Pancreas (tissue), 10 donors: ENCODE measurements around the gene PAPOLB. TPM values are rescaled to one million over a fixed set of nuclear protein-coding genes. Genes with fewer than 3 reads are reported as not detected.

Source experiments
- ATAC-seq, 4 donors: fragments of 200-7000 bp; cut with Tn5 transposase; one replicate each; pipeline versions ENCODE4 v1.8.0 to v1.9.1; 2020; ENCODE audit warnings: mild to moderate bottlenecking in 4 of 4, moderate library complexity in 4 of 4
- DNase-seq, 6 donors: peaks; one replicate each; pipeline ENCODE4 v3.0.0-alpha.2; 2020
- FAIRE-seq: peaks from 2 replicates; lab custom pipeline; 2012; peaks lifted over from hg19 to GRCh38; lab: Jason Lieb, UNC
- H3K27ac ChIP-seq, 4 donors: fragments of 200-600 bp; sonication (generic); 1 replicate in 3 of 4; 2 replicates in 1 of 4; pipeline versions ENCODE4 v1.5.0 to v1.8.0; 2020
- H3K27me3 ChIP-seq, 4 donors: fragments of 200-600 bp; one replicate each; pipeline ENCODE4 v1.8.0; 2021
- H3K36me3 ChIP-seq, 3 donors: fragments of 200-600 bp; sonication (generic) in 1 of 3; one replicate each; pipeline versions ENCODE4 v1.5.0 to v1.8.0; 2020 to 2021
- H3K4me1 ChIP-seq, 3 donors: fragments of 200-600 bp; one replicate each; pipeline ENCODE4 v1.8.0; 2021
- H3K4me3 ChIP-seq, 4 donors: fragments of 200-600 bp; sonication (generic) in 2 of 4; one replicate each; pipeline versions ENCODE4 v1.5.0 to v1.8.0; 2020 to 2021
- H3K9me3 ChIP-seq, 4 donors: fragments of 200-600 bp; one replicate each; pipeline ENCODE4 v1.8.0; 2021
- WGBS, 2 donors: extraction: QIAGEN DNeasy Blood & Tissue Kit; methylation state at CpG; one replicate each; pipeline ENCODE4 v1.1.7; 2013; 5-methylcytosine and 5-hydroxymethylcytosine counted together
- intact Hi-C, 3 donors: fragments of 100-400 bp; cut with DNase I; formaldehyde crosslinking; loops; one replicate each; pipeline versions ENCODE4 v1.11.1 to v1.14.2; 2022
- polyA plus RNA-seq, 2 donors: library from polyadenylated mRNA; stranded (reverse); fragments of 200-250 nt; gene quantifications; one replicate each; pipeline ENCODE4 v1.2.3, GENCODE V29; 2013
- total RNA-seq, 6 donors: library from RNA; stranded (reverse); fragmentation: NEBNext Ultra II Directional in 4 of 6; extraction: Animal tissue kit (Norgen Biotek cat#: 25700) in 4 of 6; gene quantifications; one replicate each; pipeline versions ENCODE4 v1.2.1 to v1.2.4, GENCODE V29; 2021 to 2023
- TF ChIP-seq, protein P1 (sequence below), 4 donors: fragments of 200-600 bp; sonication (generic) in 3 of 4; IDR thresholded peaks; one replicate each; pipeline versions ENCODE4 v1.5.0 to v1.8.0; 2021; ENCODE audit warnings: antibody characterized with exemption in 4 of 4
- donor health status: healthy with polysubstance abuse.
- donor health status: DM: no; HTN: no; CAD: no; lungs with moderate emphysema.
- donor health status: DM: no; HTN: no; CAD: no.
- donor health status: control.
- donor health status: control.
- donor health status: Bipolar disorder and iron deficiency.
- donor health status: DM: yes; HTN: yes; CAD: no.
- donor health status: DM: no; HTN: no; CAD: no.
- donor health status: DM: no; HTN: no; CAD: no.
- donor health status: DM: yes; HTN: yes; CAD: no.

The PAPOLB gene
- total and polyA plus RNA-seq, 8 donors = 0.03 to 0.09 (median 0.05) TPM; not detected in 5

DNA sequence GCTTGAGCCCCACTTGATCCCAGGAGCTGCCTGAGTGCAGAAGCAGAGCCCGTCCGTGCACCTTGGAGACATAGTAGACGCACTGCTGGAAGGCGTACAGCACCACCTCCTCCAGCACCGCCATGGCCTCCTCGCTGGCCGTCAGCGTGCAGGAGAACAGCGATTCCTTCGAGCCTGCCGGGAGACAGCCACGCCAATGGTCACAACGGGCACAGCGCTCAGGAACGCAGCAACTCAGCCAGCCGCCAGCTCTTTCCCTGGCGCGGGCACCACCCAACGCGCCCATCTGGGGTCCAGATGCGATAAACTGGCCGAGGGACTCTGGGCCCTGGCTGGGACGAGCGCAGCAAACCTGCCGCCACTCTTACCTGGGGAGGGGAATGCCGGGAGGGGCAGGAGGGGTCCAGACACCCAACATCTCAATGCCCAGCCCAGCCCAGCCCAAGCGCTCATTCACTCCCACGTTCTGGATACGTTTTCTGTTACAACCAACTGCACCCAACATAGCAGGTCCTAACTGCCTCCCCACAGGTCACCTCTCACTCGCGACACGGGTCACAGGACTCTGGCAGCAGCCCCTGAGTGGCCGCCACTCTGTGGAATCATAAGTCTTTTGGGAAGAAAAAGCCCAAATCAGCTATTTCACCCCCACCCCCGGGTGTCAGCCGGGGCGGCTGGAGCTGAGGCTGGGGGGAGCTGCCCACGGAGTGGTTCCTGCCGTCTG, 44.5 kb downstream of the PAPOLB start:
- ATAC-seq (no peak), FAIRE-seq (no peak), DNase-seq (peak in 1 of 6 donors; percentile 54)
- intact Hi-C loops = no loop called here
- H3K4me1 ChIP-seq = no peaks in the 10 kb centered on the region
- no peak overlapping the region for H3K4me3 ChIP-seq
- TF ChIP-seq, protein P1, sequence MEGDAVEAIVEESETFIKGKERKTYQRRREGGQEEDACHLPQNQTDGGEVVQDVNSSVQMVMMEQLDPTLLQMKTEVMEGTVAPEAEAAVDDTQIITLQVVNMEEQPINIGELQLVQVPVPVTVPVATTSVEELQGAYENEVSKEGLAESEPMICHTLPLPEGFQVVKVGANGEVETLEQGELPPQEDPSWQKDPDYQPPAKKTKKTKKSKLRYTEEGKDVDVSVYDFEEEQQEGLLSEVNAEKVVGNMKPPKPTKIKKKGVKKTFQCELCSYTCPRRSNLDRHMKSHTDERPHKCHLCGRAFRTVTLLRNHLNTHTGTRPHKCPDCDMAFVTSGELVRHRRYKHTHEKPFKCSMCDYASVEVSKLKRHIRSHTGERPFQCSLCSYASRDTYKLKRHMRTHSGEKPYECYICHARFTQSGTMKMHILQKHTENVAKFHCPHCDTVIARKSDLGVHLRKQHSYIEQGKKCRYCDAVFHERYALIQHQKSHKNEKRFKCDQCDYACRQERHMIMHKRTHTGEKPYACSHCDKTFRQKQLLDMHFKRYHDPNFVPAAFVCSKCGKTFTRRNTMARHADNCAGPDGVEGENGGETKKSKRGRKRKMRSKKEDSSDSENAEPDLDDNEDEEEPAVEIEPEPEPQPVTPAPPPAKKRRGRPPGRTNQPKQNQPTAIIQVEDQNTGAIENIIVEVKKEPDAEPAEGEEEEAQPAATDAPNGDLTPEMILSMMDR (IDR thresholded peaks at IDR 0.05) = no peak
- WGBS, 2 donors = 81 to 91% methylated on average over 38 of the region's 38 CpGs
- no peaks in the 10 kb centered on the region for H3K9me3 ChIP-seq
- H3K27ac ChIP-seq = no peak overlapping the region
- H3K36me3 ChIP-seq = no peaks in the 10 kb centered on the region
- no peaks in the 10 kb centered on the region for H3K27me3 ChIP-seq

DNA sequence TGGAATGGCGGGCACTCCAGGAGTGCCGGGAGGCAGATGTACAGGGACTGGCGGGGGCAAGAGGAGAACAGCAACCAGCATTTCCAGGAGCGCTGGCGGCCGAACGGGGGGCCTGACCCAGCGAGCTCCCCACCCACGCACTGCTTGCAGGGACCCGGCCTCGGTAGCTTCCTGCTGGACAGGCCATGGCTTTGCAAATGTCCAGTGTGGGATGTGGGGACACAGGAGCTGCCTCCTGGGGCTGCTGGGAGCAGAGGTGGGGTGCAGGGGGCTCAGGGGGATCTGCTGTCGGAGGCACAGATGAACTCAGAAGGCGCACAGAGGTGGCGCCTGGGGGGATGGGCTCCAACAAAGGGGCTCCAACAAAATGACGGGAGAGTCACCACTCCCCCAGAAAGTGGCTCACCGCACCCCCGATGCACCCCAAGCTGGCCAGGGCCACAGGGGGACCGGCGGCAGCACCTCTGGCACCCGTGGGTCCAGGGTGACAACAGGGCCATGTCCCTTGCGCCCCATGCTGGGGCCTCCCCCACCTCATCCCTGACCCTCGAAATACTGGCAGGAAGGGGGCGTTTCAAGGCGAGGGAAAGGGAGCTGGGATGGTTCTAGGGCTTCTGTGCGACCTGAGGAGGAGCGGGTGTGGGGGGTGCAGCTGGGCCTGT, 45.3 kb downstream of the PAPOLB start:
- TF ChIP-seq, protein P1 (IDR thresholded peaks at IDR 0.05) = no peak
- no peak overlapping the region for H3K27ac ChIP-seq
- H3K9me3 ChIP-seq = no peaks in the 10 kb centered on the region
- H3K4me1 ChIP-seq = no peaks in the 10 kb centered on the region
- no peak overlapping the region for H3K4me3 ChIP-seq
- H3K36me3 ChIP-seq = no peaks in the 10 kb centered on the region
- ATAC-seq (no peak), FAIRE-seq (no peak), DNase-seq (peak in 1 of 6 donors; percentile 60)
- intact Hi-C loops = no loop called here
- WGBS, 2 donors = 83 to 91% methylated on average over 25 to 26 of the region's 26 CpGs
- H3K27me3 ChIP-seq = no peaks in the 10 kb centered on the region

DNA sequence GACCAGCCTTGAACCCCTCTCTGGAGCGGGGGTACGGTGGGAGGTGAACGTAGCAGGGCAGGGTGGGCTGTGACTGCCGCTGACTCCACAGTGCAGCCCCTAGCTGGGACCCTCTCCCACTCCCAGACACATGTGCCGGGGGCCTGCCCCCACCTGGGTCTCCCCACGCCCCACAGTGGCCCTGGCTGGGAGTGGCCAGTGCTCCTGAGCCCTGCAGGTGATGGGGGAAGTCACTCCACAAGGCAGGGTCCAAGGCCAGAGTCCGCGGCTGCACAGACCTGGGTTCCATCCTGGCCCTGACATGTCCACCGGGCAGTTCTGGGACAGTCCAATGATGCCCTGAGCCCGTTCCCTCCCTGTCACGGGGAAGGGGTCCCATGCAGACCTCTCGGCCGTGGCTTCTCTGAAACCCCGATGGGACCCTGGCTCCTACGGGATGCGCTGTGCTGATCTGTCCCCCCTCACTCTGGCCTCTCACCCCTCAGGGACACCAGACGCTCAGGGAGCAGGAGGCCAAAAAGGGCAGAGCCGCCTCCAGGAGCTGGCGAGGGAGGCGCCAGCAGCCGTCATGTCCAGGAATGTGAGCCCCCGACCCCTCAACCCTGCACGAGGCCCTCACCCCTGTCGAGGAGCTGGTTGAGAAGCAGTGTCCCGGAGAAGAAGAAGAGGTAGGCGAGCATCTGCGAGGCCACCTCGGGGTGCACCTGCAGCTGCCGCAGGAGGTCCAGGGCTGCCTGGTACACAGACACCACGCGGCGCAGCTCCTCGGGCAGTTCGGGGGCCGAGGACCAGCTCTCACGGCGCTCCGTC, 46.0 kb downstream of the PAPOLB start:
- H3K4me1 ChIP-seq = no peaks in the 10 kb centered on the region
- no peak for ATAC-seq
- peak in 1 of 6 donors; percentile 58 for DNase-seq
- no peak for FAIRE-seq
- no peak overlapping the region for H3K27ac ChIP-seq
- no peaks in the 10 kb centered on the region for H3K36me3 ChIP-seq
- 77 to 89% methylated on average over 38 of the region's 38 CpGs for WGBS, 2 donors
- no peak overlapping the region for H3K4me3 ChIP-seq
- intact Hi-C loops = no loop called here
- no peaks in the 10 kb centered on the region for H3K27me3 ChIP-seq
- TF ChIP-seq, protein P1 (IDR thresholded peaks at IDR 0.05) = no peak
- H3K9me3 ChIP-seq = no peaks in the 10 kb centered on the region

DNA sequence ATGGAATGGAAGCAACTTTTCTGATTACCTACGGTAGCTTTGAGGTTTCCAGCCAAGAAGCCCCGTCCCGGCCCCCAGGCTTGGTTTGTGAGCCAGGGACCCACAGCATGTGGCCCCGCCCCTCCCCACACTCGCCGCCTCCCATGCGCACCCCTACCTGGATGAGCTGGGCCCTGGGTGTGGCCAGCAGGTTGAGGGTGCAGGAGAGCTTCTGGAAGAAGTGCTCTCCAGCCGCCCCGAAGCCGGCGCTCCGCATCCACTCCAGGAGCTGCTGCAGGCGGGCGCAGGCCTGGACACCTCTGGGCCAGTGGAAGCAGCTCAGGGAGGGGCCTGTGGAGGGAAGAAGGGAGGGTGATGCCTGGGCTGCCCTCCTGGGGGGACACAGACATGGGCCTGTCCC, 46.7 kb downstream of the PAPOLB start:
- no peak overlapping the region for H3K4me3 ChIP-seq
- ATAC-seq = no peak
- intact Hi-C loops = no loop called here

More for the DNA sequence above, 46.7 kb downstream of the PAPOLB start:
- Histone ChIP-seq H3K4me1 (no peaks in the 10 kb centered on the region), H3K9me3 (no peaks in the 10 kb centered on the region), H3K27me3 (no peaks in the 10 kb centered on the region), H3K27ac (no peak overlapping the region), H3K36me3 (no peaks in the 10 kb centered on the region)
- WGBS, 2 donors = 92 to 96% methylated on average over 13 to 14 of the region's 14 CpGs
- no peak for FAIRE-seq
- TF ChIP-seq, protein P1 (IDR thresholded peaks at IDR 0.05) = no peak
- peak in 1 of 6 donors; percentile 60 for DNase-seq
